ENCODE results near the gene KRT15. TPM values are rescaled to one million over a fixed set of nuclear protein-coding genes. Genes with fewer than 3 reads are reported as not detected.

KRT15 gene
- total RNA-seq, 2 experiments from 2014 or later, result not detected

- CTCF ChIA-PET, result interaction anchor here (1.3 to 1.8 kb wide), 2 partner anchors 69 to 571 kb away, joined by 3 to 6 read pairs; no protein-coding TSS in a partner anchor
- intact Hi-C loops (cut with micrococcal nuclease), result no loop called here
- no peak overlapping the region for H3K4me3 Mint-ChIP-seq
- H3K36me3 Mint-ChIP-seq, result no peaks in the 10 kb centered on the region
- POLR2A ChIA-PET, result no interaction called here
- H3K9me3 Mint-ChIP-seq, result no peaks in the 10 kb centered on the region
- DNase-seq, result no peak
- H3K27me3 Mint-ChIP-seq, result no peaks in the 10 kb centered on the region
- H3K4me1 Mint-ChIP-seq (ENCODE audit: low read depth), result no peaks in the 10 kb centered on the region
- H3K27ac Mint-ChIP-seq, result no peak overlapping the region
Observed at GRCh38 chr17:41480581-41480980, 38.1 kb downstream of the KRT15 start.

DNA sequence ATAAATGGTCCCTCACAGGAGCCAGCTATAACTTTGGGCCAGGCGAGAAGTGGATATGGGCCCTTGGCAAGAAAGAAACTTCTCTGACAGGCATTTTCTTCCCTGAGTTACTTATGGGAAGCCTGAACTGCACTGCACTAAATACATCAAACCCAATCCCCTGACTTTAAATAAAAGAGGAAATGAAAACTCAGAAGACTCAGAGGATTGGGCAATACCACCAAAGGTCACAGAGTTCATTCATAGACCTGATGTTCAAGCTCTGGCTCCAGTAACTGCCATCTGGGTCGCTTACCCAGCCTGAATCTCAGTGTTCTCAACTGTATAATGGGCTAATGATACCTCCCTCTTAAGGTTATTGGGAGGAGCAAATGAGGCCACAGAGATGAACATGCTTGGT is 38.6 kb downstream of the KRT15 start:
- intact Hi-C loops (cut with micrococcal nuclease), result no loop called here
- ChIA-PET POLR2A (no interaction called here), CTCF (interaction anchor here (1.3 to 1.8 kb wide), 3 partner anchors 69 to 570 kb away, joined by 3 to 6 read pairs (median 4); no protein-coding TSS in a partner anchor)
- no peak overlapping the region for H3K4me3 Mint-ChIP-seq
- no peak overlapping the region for H3K27ac Mint-ChIP-seq
- H3K36me3 Mint-ChIP-seq, result no peaks in the 10 kb centered on the region
- no peak for DNase-seq
- no peaks in the 10 kb centered on the region for H3K27me3 Mint-ChIP-seq
- H3K9me3 Mint-ChIP-seq, result no peaks in the 10 kb centered on the region
- H3K4me1 Mint-ChIP-seq (ENCODE audit: low read depth), result no peaks in the 10 kb centered on the region

DNA sequence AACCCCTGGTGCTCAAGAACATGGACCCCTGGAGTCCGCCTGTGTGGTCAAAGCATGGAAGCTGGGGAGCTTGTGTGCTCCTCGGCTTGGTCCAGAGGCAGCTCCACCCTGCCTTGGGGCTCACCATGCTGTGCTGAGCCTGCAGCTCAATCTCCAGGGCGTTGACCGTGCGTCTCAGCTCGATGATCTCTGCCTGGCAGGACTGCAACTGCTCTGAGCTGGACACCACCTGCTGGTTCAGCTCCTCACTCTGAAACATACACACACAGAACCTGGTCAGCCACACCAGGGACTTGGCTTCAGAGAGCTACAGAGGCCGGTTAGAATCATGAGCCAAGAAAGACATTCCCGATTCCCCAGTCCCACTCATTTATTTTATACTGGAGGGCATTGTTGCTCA is 40.5 kb downstream of the KRT15 start:
- intact Hi-C loops (cut with micrococcal nuclease), result no loop called here
- no peaks in the 10 kb centered on the region for H3K27me3 Mint-ChIP-seq
- no peak overlapping the region for H3K27ac Mint-ChIP-seq
- no peaks in the 10 kb centered on the region for H3K4me1 Mint-ChIP-seq (ENCODE audit: low read depth)
- H3K9me3 Mint-ChIP-seq, result peaks cover 2% of the 10 kb centered on the region
- H3K36me3 Mint-ChIP-seq, result no peaks in the 10 kb centered on the region
- DNase-seq, result no peak
- no peak overlapping the region for H3K4me3 Mint-ChIP-seq
- CTCF ChIA-PET, result interaction anchor here (1.0 kb wide), 1 partner anchor 9 kb away, joined by 4 read pairs; no protein-coding TSS in a partner anchor
- POLR2A ChIA-PET, result interaction anchor here (0.8 kb wide), 1 partner anchor 20 kb away, joined by 3 read pairs; no protein-coding TSS in a partner anchor

GRCh38 chr17:41476866-41477815 is 41.5 kb downstream of the KRT15 start:
- CTCF ChIA-PET, result interaction anchor here (0.6 kb wide), 1 partner anchor 18 kb away, joined by 3 read pairs; no protein-coding TSS in a partner anchor
- H3K9me3 Mint-ChIP-seq, result peaks cover 2% of the 10 kb centered on the region
- H3K4me3 Mint-ChIP-seq, result no peak overlapping the region
- no peaks in the 10 kb centered on the region for H3K36me3 Mint-ChIP-seq
- intact Hi-C loops (cut with micrococcal nuclease), result no loop called here
- no peaks in the 10 kb centered on the region for H3K4me1 Mint-ChIP-seq (ENCODE audit: low read depth)
- no peak for DNase-seq
- H3K27me3 Mint-ChIP-seq, result no peaks in the 10 kb centered on the region
- POLR2A ChIA-PET, result interaction anchor here (0.8 kb wide), 1 partner anchor 21 kb away, joined by 3 read pairs; no protein-coding TSS in a partner anchor
- H3K27ac Mint-ChIP-seq, result no peak overlapping the region

- ChIA-PET POLR2A (no interaction called here), CTCF (interaction anchor here (0.7 to 1.0 kb wide), 2 partner anchors 153 to 174 kb away, joined by 3 read pairs; no protein-coding TSS in a partner anchor)
- Mint-ChIP-seq H3K36me3 (no peaks in the 10 kb centered on the region), H3K9me3 (peaks cover 6% of the 10 kb centered on the region), H3K27ac (no peak overlapping the region), H3K4me1 (ENCODE audit: low read depth) (no peaks in the 10 kb centered on the region), H3K4me3 (no peak overlapping the region), H3K27me3 (no peaks in the 10 kb centered on the region)
- no peak for DNase-seq
- intact Hi-C loops (cut with micrococcal nuclease), result no loop called here
Observed at GRCh38 chr17:41475421-41475820, 43.3 kb downstream of the KRT15 start.

DNA sequence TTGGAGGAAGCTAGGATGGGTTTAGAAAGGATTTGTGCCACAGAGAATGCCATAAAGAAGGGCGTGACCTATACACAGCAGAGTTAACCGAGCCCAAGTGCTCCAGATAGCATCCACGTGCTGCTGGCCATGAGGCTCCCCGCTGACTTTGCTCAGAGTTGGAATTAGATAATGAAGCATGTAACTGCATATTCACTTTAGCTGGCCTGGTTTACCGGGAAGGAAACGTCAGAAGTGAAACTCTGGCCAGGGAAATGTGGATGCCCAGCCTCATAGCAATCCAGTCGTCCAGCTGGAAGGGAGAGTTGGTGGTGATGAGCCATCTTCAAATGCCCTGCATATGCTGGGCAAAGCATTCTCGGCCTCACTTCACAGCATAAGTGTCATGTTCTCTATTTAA is 43.8 kb downstream of the KRT15 start:
- no peak for DNase-seq
- intact Hi-C loops (cut with micrococcal nuclease), result no loop called here
- ChIA-PET POLR2A (no interaction called here), CTCF (interaction anchor here (0.7 to 1.0 kb wide), 2 partner anchors 152 to 174 kb away, joined by 3 read pairs; no protein-coding TSS in a partner anchor)
- Mint-ChIP-seq H3K36me3 (no peaks in the 10 kb centered on the region), H3K9me3 (peaks cover 6% of the 10 kb centered on the region), H3K27me3 (no peaks in the 10 kb centered on the region), H3K27ac (no peak overlapping the region), H3K4me1 (ENCODE audit: low read depth) (no peaks in the 10 kb centered on the region), H3K4me3 (no peak overlapping the region)

DNA sequence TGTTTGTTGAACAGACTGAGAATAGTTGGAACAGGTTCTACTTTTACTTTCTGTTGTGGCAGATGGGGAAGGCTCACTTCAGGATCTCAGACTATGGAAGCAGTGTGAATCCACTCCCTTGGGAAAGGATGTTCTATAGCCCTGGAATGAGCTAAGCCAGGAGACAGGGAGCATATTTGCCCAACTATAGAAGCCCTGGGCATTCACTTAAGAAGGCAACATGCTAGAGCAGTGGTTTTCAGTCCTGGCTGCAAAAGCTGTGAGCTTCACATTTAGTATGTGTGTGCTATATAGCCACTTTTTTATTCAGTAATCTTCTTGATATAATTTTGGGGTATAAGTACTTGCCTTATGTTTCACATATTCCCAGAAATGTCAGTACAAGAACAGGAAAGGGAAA is 50.3 kb downstream of the KRT15 start:
- ChIA-PET CTCF (no interaction called here), POLR2A (no interaction called here)
- H3K4me1 Mint-ChIP-seq (ENCODE audit: low read depth), result no peaks in the 10 kb centered on the region
- H3K27ac Mint-ChIP-seq, result no peak overlapping the region
- H3K27me3 Mint-ChIP-seq, result no peaks in the 10 kb centered on the region
- H3K4me3 Mint-ChIP-seq, result no peak overlapping the region
- DNase-seq, result no peak
- H3K36me3 Mint-ChIP-seq, result no peaks in the 10 kb centered on the region
- peaks cover 10% of the 10 kb centered on the region for H3K9me3 Mint-ChIP-seq
- intact Hi-C loops (cut with micrococcal nuclease), result no loop called here

DNA sequence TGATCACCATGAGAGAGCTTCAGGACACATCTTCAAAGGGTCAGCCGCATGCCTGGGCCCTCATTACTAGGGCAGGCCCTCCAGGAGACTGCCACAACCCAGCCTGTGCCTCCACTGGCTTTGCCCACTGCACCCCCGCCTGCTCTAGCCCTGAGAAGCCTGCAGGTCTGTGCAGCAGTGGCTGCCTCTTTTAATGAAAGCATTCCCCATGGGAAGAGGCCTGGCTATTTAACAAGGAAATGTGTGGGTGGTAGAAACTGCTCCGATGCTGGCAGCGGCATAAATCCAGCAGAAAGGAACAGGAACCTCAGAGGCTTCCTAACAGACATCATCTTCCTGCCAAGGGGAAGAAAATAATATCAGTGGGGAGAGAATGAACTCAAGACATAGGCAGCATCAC is 51.1 kb downstream of the KRT15 start:
- Mint-ChIP-seq H3K9me3 (peaks cover 10% of the 10 kb centered on the region), H3K27me3 (no peaks in the 10 kb centered on the region), H3K27ac (no peak overlapping the region), H3K4me3 (no peak overlapping the region), H3K36me3 (no peaks in the 10 kb centered on the region), H3K4me1 (ENCODE audit: low read depth) (no peaks in the 10 kb centered on the region)
- ChIA-PET CTCF (no interaction called here), POLR2A (no interaction called here)
- intact Hi-C loops (cut with micrococcal nuclease), result no loop called here
- DNase-seq, result no peak

DNA sequence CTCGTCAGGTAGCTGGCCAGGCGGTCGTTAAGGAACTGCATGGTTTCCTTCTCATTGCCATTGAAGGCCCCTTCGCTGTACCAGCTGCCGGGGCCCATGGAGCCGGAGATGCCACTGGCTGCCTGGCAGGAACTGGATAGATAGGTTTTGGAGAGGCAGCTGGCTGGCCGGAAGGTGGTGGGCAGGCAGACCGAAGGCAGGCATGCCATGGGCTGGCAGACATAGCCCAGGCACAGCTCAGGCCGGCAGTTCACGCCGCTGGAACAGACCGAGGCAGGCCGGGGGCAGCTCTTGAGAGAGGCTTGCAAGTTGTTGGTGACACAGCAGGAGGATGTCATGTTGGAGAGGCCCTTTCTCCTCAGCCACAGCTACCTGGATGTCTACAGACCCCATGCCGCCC is 51.7 kb downstream of the KRT15 start, which contains the start of gene KRT32:
KRT32 (minus strand) TSS at position 399 of the 400 bp plus-strand sequence; CDS start at position 338, 61 bp downstream.
- no peaks in the 10 kb centered on the region for H3K36me3 Mint-ChIP-seq
- no peak within 1 kb of the TSS for H3K27ac Mint-ChIP-seq
- no peaks in the 10 kb centered on the region for H3K4me1 Mint-ChIP-seq (ENCODE audit: low read depth)
- peaks cover 10% of the 10 kb centered on the region for H3K9me3 Mint-ChIP-seq
- ChIA-PET POLR2A (no interaction called here), CTCF (no interaction called here)
- no peaks in the 10 kb centered on the region for H3K27me3 Mint-ChIP-seq
- no peak for DNase-seq
- H3K4me3 Mint-ChIP-seq, result no peak within 1 kb of the TSS
- intact Hi-C loops (cut with micrococcal nuclease), result no loop called here

GRCh38 chr17:41464682-41465081 is 54.0 kb downstream of the KRT15 start:
- intact Hi-C loops (cut with micrococcal nuclease), result no loop called here
- peaks cover 6% of the 10 kb centered on the region for H3K9me3 Mint-ChIP-seq
- no peaks in the 10 kb centered on the region for H3K36me3 Mint-ChIP-seq
- no peak for DNase-seq
- no peaks in the 10 kb centered on the region for H3K4me1 Mint-ChIP-seq (ENCODE audit: low read depth)
- ChIA-PET POLR2A (no interaction called here), CTCF (no interaction called here)
- H3K4me3 Mint-ChIP-seq, result no peak overlapping the region
- H3K27me3 Mint-ChIP-seq, result no peaks in the 10 kb centered on the region
- no peak overlapping the region for H3K27ac Mint-ChIP-seq

DNA sequence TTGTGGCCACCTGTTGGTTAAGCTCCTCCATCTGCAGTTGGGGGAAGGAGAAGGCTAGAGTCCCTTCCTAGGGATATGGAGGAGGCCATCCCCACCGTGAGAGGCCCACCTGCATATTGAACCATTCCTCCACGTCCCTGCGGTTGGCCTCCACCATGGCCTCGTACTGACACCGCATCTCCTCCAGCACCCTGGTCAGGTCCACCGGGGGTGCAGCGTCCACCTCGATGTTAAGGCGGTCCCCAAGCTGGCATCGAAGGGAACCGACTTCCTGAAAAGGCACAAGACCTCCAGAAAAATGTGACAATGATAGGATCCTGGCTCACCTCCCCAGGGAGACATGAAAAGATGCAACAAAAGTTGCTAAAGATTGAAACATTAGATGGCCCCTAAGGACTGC is 54.5 kb downstream of the KRT15 start:
- no peaks in the 10 kb centered on the region for H3K36me3 Mint-ChIP-seq
- H3K27ac Mint-ChIP-seq, result no peak overlapping the region
- H3K27me3 Mint-ChIP-seq, result no peaks in the 10 kb centered on the region
- DNase-seq, result no peak
- H3K4me1 Mint-ChIP-seq (ENCODE audit: low read depth), result no peaks in the 10 kb centered on the region
- intact Hi-C loops (cut with micrococcal nuclease), result no loop called here
- POLR2A ChIA-PET, result no interaction called here
- no peak overlapping the region for H3K4me3 Mint-ChIP-seq
- H3K9me3 Mint-ChIP-seq, result peaks cover 6% of the 10 kb centered on the region
- CTCF ChIA-PET, result no interaction called here

DNA sequence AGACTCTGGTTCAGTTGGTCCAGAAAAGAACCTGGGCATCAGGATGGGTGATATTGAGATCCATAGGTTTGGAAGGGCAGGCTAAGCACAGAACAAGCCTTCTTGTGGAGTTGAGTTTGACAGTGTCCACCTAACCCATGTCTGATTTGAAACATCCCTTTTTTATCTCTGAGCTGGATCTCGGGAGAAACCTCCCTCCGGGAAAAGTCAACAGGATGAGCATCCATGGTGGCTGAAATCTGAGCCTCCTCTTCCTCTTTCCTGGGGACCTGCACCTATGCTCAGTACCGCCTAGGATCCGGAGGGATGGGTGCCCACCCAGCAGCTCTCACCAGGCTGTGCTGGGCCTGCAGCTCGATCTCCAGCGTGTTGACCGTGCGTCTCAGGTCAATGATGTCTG is 54.9 kb downstream of the KRT15 start:
- no peak for DNase-seq
- ChIA-PET POLR2A (no interaction called here), CTCF (no interaction called here)
- Mint-ChIP-seq H3K9me3 (peaks cover 6% of the 10 kb centered on the region), H3K4me1 (ENCODE audit: low read depth) (no peaks in the 10 kb centered on the region), H3K27me3 (no peaks in the 10 kb centered on the region), H3K27ac (no peak overlapping the region), H3K36me3 (no peaks in the 10 kb centered on the region), H3K4me3 (no peak overlapping the region)
- intact Hi-C loops (cut with micrococcal nuclease), result no loop called here
